AG10803 (cell line): ENCODE data around the gene FRMD8.

Experiments
- DNase-seq: peaks from one replicate; pipeline ENCODE4 v3.0.0; 2010; ENCODE audit warnings: low read depth
- H3K4me3 ChIP-seq: 2 replicates; pipeline ENCODE4 v1.5.1; 2011; ENCODE audit warnings: mild to moderate bottlenecking, low read length, control low read depth
- CTCF ChIP-seq: conservative IDR thresholded peaks from 2 replicates; pipeline ENCODE4 v1.5.1; 2011; ENCODE audit warnings: mild to moderate bottlenecking, low read length, control low read depth, inconsistent platforms

FRMD8 gene

GRCh38 chr11:65439331-65440181, 53.1 kb downstream of the FRMD8 start:
- peak; percentile 39 for DNase-seq
- no peak overlapping the region for H3K4me3 ChIP-seq

GRCh38 chr11:65440831-65441499, 54.5 kb downstream of the FRMD8 start:
- DNase-seq, result peak; percentile 44
- no peak for TF ChIP-seq CTCF
- peak overlapping the region; percentile 6; the same call in 1 of the 2 replicates for H3K4me3 ChIP-seq

More at GRCh38 chr11:65439331-65440181, 53.1 kb downstream of the FRMD8 start:
- no peak for TF ChIP-seq CTCF

- H3K4me3 ChIP-seq, result peak overlapping the region; percentile 10; the same call in 1 of the 2 replicates
- peak; percentile 29 for DNase-seq
- no peak for TF ChIP-seq CTCF
Measured at GRCh38 chr11:65442842-65443331, 56.5 kb downstream of the FRMD8 start.

GRCh38 chr11:65444314-65445051, 58.0 kb downstream of the FRMD8 start:
- TF ChIP-seq CTCF, result no peak
- H3K4me3 ChIP-seq, result no peak overlapping the region
- DNase-seq, result peak; percentile 18

GRCh38 chr11:65445101-65445603, 58.7 kb downstream of the FRMD8 start:
- no peak overlapping the region for H3K4me3 ChIP-seq
- TF ChIP-seq CTCF, result no peak
- peak; percentile 34 for DNase-seq

- TF ChIP-seq CTCF, result no peak
- no peak overlapping the region for H3K4me3 ChIP-seq
- DNase-seq, result peak; percentile 67
Measured at GRCh38 chr11:65445604-65446445, 59.4 kb downstream of the FRMD8 start.
